DOHH2 (cell line): ENCODE measurements around the gene DYNC2H1.

Source experiments
- H3F3A ChIP-seq: fragments of 200-600 bp; sonication (generic), shearing (Covaris generic); 2 replicates; pipeline ENCODE4 v1.6.0; 2016; ENCODE audit warnings: antibody characterized with exemption, mild to moderate bottlenecking; ENCODE audit not compliant: control insufficient read depth, insufficient read depth
- H3K27ac ChIP-seq: fragments of 200-600 bp; sonication (generic); 2 replicates; pipeline ENCODE4 v1.5.1; 2014; ENCODE audit warnings: low read depth, mild to moderate bottlenecking, low read length, moderate library complexity
- H3K27me3 ChIP-seq: fragments of 200-600 bp; sonication (generic); 2 replicates; pipeline ENCODE4 v1.6.1; 2014; ENCODE audit warnings: mild to moderate bottlenecking, low read length, mixed read lengths; ENCODE audit not compliant: control insufficient read depth
- H3K36me3 ChIP-seq: fragments of 200-600 bp; sonication (generic); 2 replicates; pipeline ENCODE4 v1.6.1; 2014; ENCODE audit warnings: mild to moderate bottlenecking, low read length, moderate library complexity, mixed read lengths; ENCODE audit not compliant: control insufficient read depth
- H3K4me1 ChIP-seq: fragments of 200-600 bp; sonication (generic); 2 replicates; pipeline ENCODE4 v1.6.1; 2014; ENCODE audit warnings: mild to moderate bottlenecking, low read length, mixed read lengths; ENCODE audit not compliant: control insufficient read depth
- H3K4me2 ChIP-seq: fragments of 200-600 bp; sonication (generic); 2 replicates; pipeline ENCODE4 v1.6.0; 2014; ENCODE audit warnings: mild to moderate bottlenecking, low read length, moderate library complexity
- H3K4me3 ChIP-seq: fragments of 200-600 bp; sonication (generic); 2 replicates; pipeline ENCODE4 v1.5.1; 2014; ENCODE audit warnings: mild to moderate bottlenecking, low read length, mixed read lengths
- H3K79me2 ChIP-seq: fragments of 200-600 bp; sonication (generic); 2 replicates; pipeline ENCODE4 v1.6.1; 2014; ENCODE audit warnings: mild to moderate bottlenecking, low read length, mixed read lengths; ENCODE audit not compliant: control insufficient read depth
- H3K9me2 ChIP-seq: fragments of 200-600 bp; sonication (generic); replicated peaks from 2 replicates; pipeline ENCODE4 v1.6.1; 2014; ENCODE audit warnings: mild to moderate bottlenecking, low read length, mixed read lengths; ENCODE audit not compliant: control insufficient read depth
- H3K9me3 ChIP-seq: fragments of 200-600 bp; sonication (generic); 2 replicates; pipeline ENCODE4 v1.6.1; 2014; ENCODE audit warnings: antibody characterized with exemption, low read length, mixed read lengths; ENCODE audit not compliant: control insufficient read depth, insufficient read depth
- H4K20me1 ChIP-seq: fragments of 200-600 bp; sonication (generic); 2 replicates; pipeline ENCODE4 v1.6.0; 2014; ENCODE audit warnings: low read depth, mild to moderate bottlenecking, antibody characterized with exemption, low read length, moderate library complexity; ENCODE audit not compliant: control insufficient read depth, insufficient read depth
- EZH2phosphoT487 ChIP-seq: fragments of 200-600 bp; sonication (generic); IDR thresholded peaks from 2 replicates; pipeline ENCODE4 v1.6.1; 2017; ENCODE audit warnings: borderline replicate concordance, mild to moderate bottlenecking, antibody characterized with exemption, low read length, moderate library complexity, mixed read lengths
- TF ChIP-seq, protein P1 (sequence below): fragments of 200-600 bp; sonication (generic); IDR thresholded peaks from one replicate; pipeline ENCODE4 v1.5.1; 2014; ENCODE audit warnings: antibody characterized with exemption, mild to moderate bottlenecking, low read depth, low read length; ENCODE audit not compliant: poor library complexity, severe bottlenecking

The DYNC2H1 gene

DNA sequence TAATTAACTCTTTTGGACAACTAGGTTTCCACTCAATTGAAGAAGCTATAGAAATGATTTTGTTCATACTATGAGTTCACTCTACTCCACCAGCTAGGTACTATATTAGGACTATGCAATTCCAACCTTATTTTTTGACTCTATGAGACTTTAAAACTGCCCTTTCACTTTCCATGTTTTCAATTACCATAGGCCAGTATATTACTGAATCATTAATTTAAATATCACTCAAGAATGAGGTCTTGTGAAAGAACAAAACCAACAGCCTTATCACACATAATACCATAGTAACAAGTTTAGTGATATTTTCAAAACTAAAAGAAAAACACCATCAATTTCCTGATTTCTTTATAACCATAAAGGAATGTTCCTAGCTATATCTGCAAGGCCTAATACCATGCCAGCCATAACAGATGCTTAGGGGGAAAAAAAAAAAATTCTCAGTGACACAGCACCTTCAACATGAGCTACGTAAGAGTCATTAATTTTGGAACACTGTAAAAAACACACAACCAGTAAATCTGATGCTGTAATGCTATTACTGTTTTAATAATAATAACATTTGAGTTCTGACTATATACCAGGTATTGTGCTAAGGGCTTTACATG, 23.4 kb upstream of the DYNC2H1 start:
- H3K27ac ChIP-seq: no peak overlapping the region
- no peaks in the 10 kb centered on the region; the same call in 1 of the 2 replicates for H4K20me1 ChIP-seq
- no peaks in the 10 kb centered on the region for H3K9me3 ChIP-seq
- no peaks in the 10 kb centered on the region for H3F3A ChIP-seq
- peaks cover 87% of the 10 kb centered on the region for H3K79me2 ChIP-seq
- TF ChIP-seq EZH2phosphoT487: no peak
- TF ChIP-seq, protein P1, sequence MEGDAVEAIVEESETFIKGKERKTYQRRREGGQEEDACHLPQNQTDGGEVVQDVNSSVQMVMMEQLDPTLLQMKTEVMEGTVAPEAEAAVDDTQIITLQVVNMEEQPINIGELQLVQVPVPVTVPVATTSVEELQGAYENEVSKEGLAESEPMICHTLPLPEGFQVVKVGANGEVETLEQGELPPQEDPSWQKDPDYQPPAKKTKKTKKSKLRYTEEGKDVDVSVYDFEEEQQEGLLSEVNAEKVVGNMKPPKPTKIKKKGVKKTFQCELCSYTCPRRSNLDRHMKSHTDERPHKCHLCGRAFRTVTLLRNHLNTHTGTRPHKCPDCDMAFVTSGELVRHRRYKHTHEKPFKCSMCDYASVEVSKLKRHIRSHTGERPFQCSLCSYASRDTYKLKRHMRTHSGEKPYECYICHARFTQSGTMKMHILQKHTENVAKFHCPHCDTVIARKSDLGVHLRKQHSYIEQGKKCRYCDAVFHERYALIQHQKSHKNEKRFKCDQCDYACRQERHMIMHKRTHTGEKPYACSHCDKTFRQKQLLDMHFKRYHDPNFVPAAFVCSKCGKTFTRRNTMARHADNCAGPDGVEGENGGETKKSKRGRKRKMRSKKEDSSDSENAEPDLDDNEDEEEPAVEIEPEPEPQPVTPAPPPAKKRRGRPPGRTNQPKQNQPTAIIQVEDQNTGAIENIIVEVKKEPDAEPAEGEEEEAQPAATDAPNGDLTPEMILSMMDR: no peak
- H3K36me3 ChIP-seq: peaks cover 78% of the 10 kb centered on the region
- H3K4me2 ChIP-seq: no peak overlapping the region
- no peaks in the 10 kb centered on the region for H3K27me3 ChIP-seq
- no peak overlapping the region for H3K4me3 ChIP-seq
- peaks cover 16% of the 10 kb centered on the region for H3K4me1 ChIP-seq
- H3K9me2 ChIP-seq: no peaks in the 10 kb centered on the region

DNA sequence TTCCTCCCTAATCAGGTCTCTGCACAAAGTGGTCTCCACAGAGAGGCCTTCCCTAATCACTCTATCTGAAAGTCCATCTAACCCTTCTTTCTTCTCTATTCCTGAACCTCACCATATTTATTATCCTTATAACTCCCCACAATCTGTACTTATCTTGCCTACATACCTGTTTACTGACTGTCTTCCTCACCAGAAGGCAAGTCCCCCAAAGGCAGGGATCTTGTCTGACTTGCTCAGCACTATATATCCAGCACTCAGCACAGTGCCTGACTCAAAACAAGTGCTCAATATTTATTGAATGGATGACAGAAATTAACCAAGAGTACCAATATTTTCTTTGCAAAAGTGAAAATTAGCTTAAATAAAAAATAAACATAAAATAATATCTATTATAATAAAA, 22.8 kb upstream of the DYNC2H1 start:
- no peak overlapping the region for H3K27ac ChIP-seq
- H3K4me3 ChIP-seq: no peak overlapping the region
- H3K9me3 ChIP-seq: no peaks in the 10 kb centered on the region
- no peak overlapping the region for H3K4me2 ChIP-seq
- TF ChIP-seq, protein P1: no peak
- TF ChIP-seq EZH2phosphoT487: no peak
- no peaks in the 10 kb centered on the region for H3K27me3 ChIP-seq
- peaks cover 93% of the 10 kb centered on the region for H3K79me2 ChIP-seq
- no peaks in the 10 kb centered on the region for H3K9me2 ChIP-seq
- H3K36me3 ChIP-seq: peaks cover 72% of the 10 kb centered on the region
- no peaks in the 10 kb centered on the region for H3F3A ChIP-seq
- H4K20me1 ChIP-seq: no peaks in the 10 kb centered on the region; the same call in 1 of the 2 replicates
- H3K4me1 ChIP-seq: peaks cover 16% of the 10 kb centered on the region

DNA sequence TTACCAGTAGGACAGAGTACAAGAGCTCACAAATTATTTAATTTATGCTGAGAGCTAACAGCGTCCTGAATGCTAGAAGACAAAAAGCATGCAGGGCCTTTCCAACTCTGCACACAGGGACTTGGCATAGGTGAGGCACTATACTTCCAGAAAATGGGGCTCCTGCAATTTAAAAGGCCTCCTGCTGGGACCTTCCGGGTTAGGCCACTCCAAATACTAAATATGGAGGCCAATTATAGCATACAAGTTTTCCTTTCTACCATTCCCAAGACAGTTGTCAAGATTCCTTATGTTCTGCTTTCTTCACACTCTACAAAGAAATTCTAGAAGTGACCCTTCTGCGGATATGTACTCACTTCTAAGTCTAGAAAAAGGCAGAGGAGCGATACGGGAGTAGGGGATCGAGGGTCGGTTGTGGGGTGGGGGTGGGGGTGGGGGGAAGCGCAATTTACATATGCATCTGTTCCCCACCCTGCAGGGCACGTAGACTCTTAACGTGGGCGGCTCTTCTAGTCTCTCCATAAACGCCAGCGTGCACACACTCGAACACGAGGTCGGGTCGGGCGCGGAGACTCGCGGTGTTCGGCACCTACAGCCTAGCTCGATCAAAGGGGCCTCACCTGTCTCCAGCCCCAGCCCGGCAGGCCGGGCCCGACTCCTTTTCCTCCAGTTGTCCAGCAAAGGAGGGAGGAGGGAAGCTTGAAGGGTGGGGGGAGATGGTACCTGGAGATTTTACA, 18.0 kb upstream of the DYNC2H1 start:
- Histone ChIP-seq H4K20me1 (no peaks in the 10 kb centered on the region), H3K4me3 (peak overlapping the region; percentile 95), H3K36me3 (peaks cover 35% of the 10 kb centered on the region), H3K27me3 (no peaks in the 10 kb centered on the region), H3K27ac (peak overlapping the region; percentile 59), H3K4me1 (peaks cover 23% of the 10 kb centered on the region), H3K4me2 (peak overlapping the region; percentile 90), H3K9me2 (no peaks in the 10 kb centered on the region), H3K9me3 (no peaks in the 10 kb centered on the region), H3K79me2 (peaks cover 62% of the 10 kb centered on the region), H3F3A (no peaks in the 10 kb centered on the region)
- TF ChIP-seq EZH2phosphoT487: no peak
- TF ChIP-seq, protein P1: no peak
